Tibial nerve (tissue), 4 donors: ENCODE measurements around the gene PARD6G. TPM values are rescaled to one million over a fixed set of nuclear protein-coding genes. Genes with fewer than 3 reads are reported as not detected.

ENCODE experiments used
- DNase-seq, 2 donors: peaks; one replicate each; pipeline ENCODE4 v3.0.0-alpha.2; 2019; ENCODE audit warnings: low spot score in 2 of 2
- H3K27ac ChIP-seq, 4 donors: fragments of 200-600 bp; sonication (generic) in 3 of 4; one replicate each; pipeline ENCODE4 v1.5.1; 2017 to 2019; ENCODE audit warnings: mild to moderate bottlenecking in 1 of 4
- H3K27me3 ChIP-seq, 2 donors: fragments of 200-600 bp; sonication (generic) in 1 of 2; one replicate each; pipeline versions ENCODE4 v1.5.1 to v1.6.0; 2017 to 2019
- H3K36me3 ChIP-seq, 3 donors: fragments of 200-600 bp; sonication (generic); one replicate each; pipeline ENCODE4 v1.5.1; 2018 to 2019
- H3K4me1 ChIP-seq, 4 donors: fragments of 200-600 bp; sonication (generic) in 3 of 4; one replicate each; pipeline ENCODE4 v1.5.1; 2017 to 2019
- H3K4me3 ChIP-seq, 4 donors: fragments of 200-600 bp; sonication (generic) in 3 of 4; one replicate each; pipeline ENCODE4 v1.5.1; 2017 to 2019; ENCODE audit warnings: mild to moderate bottlenecking in 1 of 4, moderate library complexity in 1 of 4
- H3K9me3 ChIP-seq, 4 donors: fragments of 200-600 bp; sonication (generic) in 3 of 4; one replicate each; pipeline ENCODE4 v1.5.1; 2017 to 2019
- EP300 ChIP-seq, 2 donors: sonication (generic); formaldehyde crosslinking; IDR thresholded peaks; one replicate each; pipeline ENCODE4 v1.6.1; 2017; ENCODE audit warnings: antibody characterized with exemption in 2 of 2, mild to moderate bottlenecking in 1 of 2
- POLR2A ChIP-seq, 2 donors: fragments of 450-650 bp; IDR thresholded peaks; one replicate each; pipeline ENCODE4 v1.6.1; 2017; ENCODE audit warnings: antibody characterized with exemption in 2 of 2, mild to moderate bottlenecking in 2 of 2, moderate library complexity in 2 of 2
- WGBS, 2 donors: methylation state at CpG; one replicate each; pipeline ENCODE4 v1.1.5; 2018; 5-methylcytosine and 5-hydroxymethylcytosine counted together
- total RNA-seq, 4 donors: library from RNA; depleted of rRNA; stranded (reverse); fragments of >200 nt; gene quantifications; one replicate each; pipeline ENCODE4 v1.1.0, GENCODE V29; 2016
- TF ChIP-seq, protein P1 (sequence below), 5 experiments: fragments of 200-600 bp in 3 of 5; fragments of 450-650 bp in 2 of 5; sonication (generic) in 3 of 5; IDR thresholded peaks; one replicate each; pipeline ENCODE4 v1.5.1; 2016 to 2019; ENCODE audit warnings: antibody characterized with exemption in 5 of 5, mild to moderate bottlenecking in 3 of 5, moderate library complexity in 2 of 5

PARD6G gene
- total RNA-seq, 4 donors from 2014 or later = 10.2 to 10.7 (median 10.4) TPM

DNA sequence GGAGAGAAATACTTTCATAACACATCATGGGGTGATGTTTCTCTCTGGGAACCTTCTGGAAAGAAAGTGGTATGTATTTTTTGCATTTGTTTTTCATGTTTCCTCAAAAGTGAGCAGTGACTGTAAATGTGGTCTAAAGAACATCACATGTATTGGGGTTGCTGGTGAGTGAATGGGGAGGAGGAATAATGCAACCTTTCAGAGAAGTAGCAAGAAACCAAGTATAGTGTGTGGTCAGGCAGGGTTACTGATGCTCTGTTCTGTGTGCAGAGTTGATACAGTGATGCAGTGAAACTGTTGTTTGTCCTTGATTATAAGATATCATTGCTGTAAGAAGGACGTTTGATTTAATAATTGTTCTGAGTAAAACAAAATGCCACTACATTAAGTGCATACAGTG lies 114.2 kb downstream of the PARD6G start:
- H3K36me3 ChIP-seq = peaks cover 0 to 51% (median 0%) of the 10 kb centered on the region in 3 donors
- H3K27me3 ChIP-seq = no peaks in the 10 kb centered on the region
- H3K27ac ChIP-seq = no peak overlapping the region
- DNase-seq = no peak
- TF ChIP-seq, protein P1, sequence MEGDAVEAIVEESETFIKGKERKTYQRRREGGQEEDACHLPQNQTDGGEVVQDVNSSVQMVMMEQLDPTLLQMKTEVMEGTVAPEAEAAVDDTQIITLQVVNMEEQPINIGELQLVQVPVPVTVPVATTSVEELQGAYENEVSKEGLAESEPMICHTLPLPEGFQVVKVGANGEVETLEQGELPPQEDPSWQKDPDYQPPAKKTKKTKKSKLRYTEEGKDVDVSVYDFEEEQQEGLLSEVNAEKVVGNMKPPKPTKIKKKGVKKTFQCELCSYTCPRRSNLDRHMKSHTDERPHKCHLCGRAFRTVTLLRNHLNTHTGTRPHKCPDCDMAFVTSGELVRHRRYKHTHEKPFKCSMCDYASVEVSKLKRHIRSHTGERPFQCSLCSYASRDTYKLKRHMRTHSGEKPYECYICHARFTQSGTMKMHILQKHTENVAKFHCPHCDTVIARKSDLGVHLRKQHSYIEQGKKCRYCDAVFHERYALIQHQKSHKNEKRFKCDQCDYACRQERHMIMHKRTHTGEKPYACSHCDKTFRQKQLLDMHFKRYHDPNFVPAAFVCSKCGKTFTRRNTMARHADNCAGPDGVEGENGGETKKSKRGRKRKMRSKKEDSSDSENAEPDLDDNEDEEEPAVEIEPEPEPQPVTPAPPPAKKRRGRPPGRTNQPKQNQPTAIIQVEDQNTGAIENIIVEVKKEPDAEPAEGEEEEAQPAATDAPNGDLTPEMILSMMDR (IDR thresholded peaks at IDR 0.05) = no peak
- TF ChIP-seq EP300 (IDR thresholded peaks at IDR 0.05) (no peak), POLR2A (IDR thresholded peaks at IDR 0.05) (no peak)
- peaks cover 0 to 5% (median 0%) of the 10 kb centered on the region in 4 donors for H3K4me1 ChIP-seq
- no peaks in the 10 kb centered on the region for H3K9me3 ChIP-seq
- 54 to 62% methylated on average over 1 of the region's 1 CpG for WGBS, 2 donors
- H3K4me3 ChIP-seq = no peak overlapping the region

DNA sequence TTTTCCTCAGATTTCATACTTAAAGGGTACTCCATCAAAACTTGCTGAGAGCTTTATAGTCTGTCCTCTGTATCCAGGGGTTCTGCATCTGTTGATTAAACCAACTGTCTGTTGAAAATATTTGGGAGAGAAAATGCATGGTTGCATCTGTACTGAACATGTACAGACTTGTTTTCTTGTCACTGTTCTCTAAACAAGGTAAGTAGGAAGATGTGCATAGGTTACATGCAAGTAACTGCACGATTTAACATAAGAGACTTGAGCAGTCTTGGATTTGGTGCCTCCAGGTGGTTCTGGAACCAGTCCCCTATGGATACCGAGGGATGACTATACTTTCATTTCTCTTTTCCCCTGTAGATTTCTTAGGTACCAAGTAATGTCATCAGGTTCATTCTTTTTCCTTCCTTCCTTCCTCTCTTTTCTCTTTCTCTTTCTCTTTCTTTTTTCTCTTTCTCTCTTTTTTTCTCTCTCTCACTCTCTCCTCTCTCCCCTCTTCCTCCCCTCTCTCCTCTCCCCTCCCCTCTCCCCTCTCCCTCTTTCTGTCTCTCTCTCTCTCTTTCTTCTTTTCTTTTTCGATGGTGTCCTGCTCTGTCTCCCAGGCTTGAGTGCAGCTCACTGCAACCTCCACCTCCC lies 115.0 kb downstream of the PARD6G start:
- Histone ChIP-seq H3K4me1 (peaks cover 0 to 5% (median 0%) of the 10 kb centered on the region in 4 donors), H3K27me3 (no peaks in the 10 kb centered on the region), H3K9me3 (no peaks in the 10 kb centered on the region), H3K27ac (no peak overlapping the region), H3K4me3 (no peak overlapping the region), H3K36me3 (peaks cover 0 to 47% (median 0%) of the 10 kb centered on the region in 3 donors)
- TF ChIP-seq EP300 (IDR thresholded peaks at IDR 0.05) (no peak), POLR2A (IDR thresholded peaks at IDR 0.05) (no peak)
- TF ChIP-seq, protein P1 (IDR thresholded peaks at IDR 0.05) = no peak
- DNase-seq = no peak
- WGBS, 2 donors = 88% methylated on average over 3 of the region's 3 CpGs

DNA sequence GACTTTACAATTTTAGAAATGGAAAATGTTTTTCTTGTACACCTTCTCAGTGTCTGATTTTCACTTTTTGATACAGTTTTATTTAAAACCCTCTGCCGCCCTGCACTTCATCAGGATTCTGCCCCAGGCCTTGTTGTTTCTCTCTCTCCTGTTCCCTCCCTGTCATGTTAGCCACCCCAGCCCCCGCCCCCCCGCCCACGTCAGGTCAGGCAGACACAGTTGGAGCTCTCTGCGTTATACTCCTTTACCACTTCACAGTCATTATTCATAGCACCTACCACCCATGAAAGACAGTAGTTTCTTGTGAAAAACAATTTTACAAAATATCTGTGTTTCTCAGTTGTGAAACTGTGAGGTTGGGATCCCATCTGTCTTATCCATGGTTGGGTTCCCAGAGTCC lies 116.8 kb downstream of the PARD6G start:
- Histone ChIP-seq H3K27me3 (no peaks in the 10 kb centered on the region), H3K4me1 (peaks cover 0 to 5% (median 0%) of the 10 kb centered on the region in 4 donors), H3K4me3 (no peak overlapping the region), H3K36me3 (peaks cover 0 to 30% (median 0%) of the 10 kb centered on the region in 3 donors), H3K27ac (no peak overlapping the region), H3K9me3 (peaks cover 0 to 3% (median 0%) of the 10 kb centered on the region in 4 donors)
- no peak for DNase-seq
- no peak for TF ChIP-seq POLR2A (IDR thresholded peaks at IDR 0.05)
- TF ChIP-seq EP300 (IDR thresholded peaks at IDR 0.05) = no peak
- 76 to 79% methylated on average over 5 of the region's 5 CpGs for WGBS, 2 donors

DNA sequence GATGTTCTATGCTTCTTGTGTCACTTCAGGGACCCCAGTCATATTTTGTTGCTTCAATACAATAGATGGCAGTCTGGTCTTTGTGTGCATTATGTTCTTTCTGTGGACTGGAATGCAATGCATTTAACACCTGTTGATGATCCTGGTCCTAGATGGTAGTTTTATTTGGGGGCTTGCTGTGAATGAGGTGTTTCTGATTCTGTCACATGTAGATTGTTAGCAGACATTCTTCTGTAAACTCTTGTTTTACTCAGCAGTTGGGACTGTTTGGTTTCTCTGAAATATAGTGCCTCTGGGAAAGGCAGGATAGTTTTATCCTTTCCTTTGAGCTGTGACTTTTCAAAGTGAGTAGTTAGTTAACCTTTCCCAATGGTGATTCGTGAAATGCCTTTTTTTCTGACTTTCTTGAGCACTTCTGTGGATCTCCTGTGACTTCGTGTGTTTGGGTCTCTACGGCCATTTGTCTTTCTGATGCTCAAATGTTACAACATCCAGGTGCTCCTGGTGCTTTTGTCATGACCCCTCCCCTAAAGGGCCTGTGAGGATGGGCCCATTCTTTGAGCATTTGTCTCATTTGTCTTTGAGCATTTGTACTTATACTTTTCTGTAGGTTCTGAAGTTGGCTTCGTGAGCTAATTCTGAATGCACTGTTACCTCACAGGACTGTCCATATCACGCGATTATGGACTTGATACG lies 117.5 kb downstream of the PARD6G start:
- 90 to 92% methylated on average over 7 of the region's 7 CpGs for WGBS, 2 donors
- Histone ChIP-seq H3K36me3 (peaks cover 0 to 27% (median 0%) of the 10 kb centered on the region in 3 donors), H3K4me3 (no peak overlapping the region), H3K27ac (no peak overlapping the region), H3K4me1 (peaks cover 0 to 5% (median 0%) of the 10 kb centered on the region in 4 donors), H3K9me3 (peaks cover 0 to 3% (median 0%) of the 10 kb centered on the region in 4 donors), H3K27me3 (no peaks in the 10 kb centered on the region)
- TF ChIP-seq EP300 (IDR thresholded peaks at IDR 0.05) (no peak), POLR2A (IDR thresholded peaks at IDR 0.05) (no peak)
- TF ChIP-seq, protein P1 (IDR thresholded peaks at IDR 0.05) = no peak
- DNase-seq = no peak

DNA sequence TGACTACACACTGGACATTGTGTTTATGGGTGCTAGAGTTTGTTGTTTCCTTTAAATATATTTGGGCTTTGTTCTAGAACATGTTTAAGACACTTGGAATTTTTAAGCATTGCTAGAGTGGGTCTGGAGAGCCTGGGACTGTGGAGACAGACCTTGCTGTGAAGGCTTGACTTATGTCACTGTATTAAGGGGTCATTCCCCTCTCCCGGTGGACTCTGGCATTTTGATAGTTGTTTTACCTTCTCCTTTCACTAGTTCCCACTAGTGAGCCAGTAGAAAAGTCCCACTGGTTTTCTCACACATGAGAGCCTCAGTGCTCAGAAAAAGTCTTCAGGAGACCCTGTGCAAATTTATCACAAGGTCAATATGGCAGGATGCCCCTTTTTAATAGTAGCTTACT lies 119.7 kb downstream of the PARD6G start:
- Histone ChIP-seq H3K36me3 (peaks cover 0 to 9% (median 0%) of the 10 kb centered on the region in 3 donors), H3K27ac (no peak overlapping the region), H3K4me3 (no peak overlapping the region), H3K4me1 (peaks cover 0 to 5% (median 0%) of the 10 kb centered on the region in 4 donors), H3K9me3 (peaks cover 0 to 3% (median 0%) of the 10 kb centered on the region in 4 donors), H3K27me3 (no peaks in the 10 kb centered on the region)
- TF ChIP-seq POLR2A (IDR thresholded peaks at IDR 0.05) (no peak), EP300 (IDR thresholded peaks at IDR 0.05) (no peak)
- TF ChIP-seq, protein P1 (IDR thresholded peaks at IDR 0.05) = no peak
- 50 to 61% methylated on average over 1 of the region's 1 CpG for WGBS, 2 donors
- DNase-seq = no peak
